ENCODE results near the gene SLC22A13.

DNA sequence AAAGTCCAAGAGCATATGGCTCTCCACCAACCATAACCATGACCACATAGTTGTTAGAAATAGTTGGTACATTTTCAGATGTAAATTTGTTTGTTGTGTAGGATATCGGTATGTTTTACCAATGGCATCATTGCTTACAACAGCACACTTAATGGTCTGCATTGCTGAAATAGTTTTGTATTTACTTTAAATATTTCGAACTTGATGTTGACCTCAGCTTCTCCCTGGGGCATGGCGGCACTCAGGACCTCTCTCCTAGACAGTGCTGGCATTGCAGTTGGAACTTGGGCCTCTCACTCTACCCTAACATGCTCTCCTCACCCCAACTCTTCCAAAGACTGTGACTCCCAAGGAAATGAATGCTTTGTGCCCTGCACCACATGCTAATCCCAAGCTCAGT, 5.0 kb downstream of the SLC22A13 start:
- TF ChIP-seq CTCF (IDR thresholded peaks at IDR 0.05): no peak
- no peak for TF ChIP-seq POLR2A (IDR thresholded peaks at IDR 0.05)

Data from testis (tissue), 2 donors.